ENCODE data around the gene AGMAT. TPM values are rescaled to one million over a fixed set of nuclear protein-coding genes. Genes with fewer than 3 reads are reported as not detected.

Gene AGMAT
- total RNA-seq, 2 experiments from 2014 or later: 3.8 to 4.6 TPM

DNA sequence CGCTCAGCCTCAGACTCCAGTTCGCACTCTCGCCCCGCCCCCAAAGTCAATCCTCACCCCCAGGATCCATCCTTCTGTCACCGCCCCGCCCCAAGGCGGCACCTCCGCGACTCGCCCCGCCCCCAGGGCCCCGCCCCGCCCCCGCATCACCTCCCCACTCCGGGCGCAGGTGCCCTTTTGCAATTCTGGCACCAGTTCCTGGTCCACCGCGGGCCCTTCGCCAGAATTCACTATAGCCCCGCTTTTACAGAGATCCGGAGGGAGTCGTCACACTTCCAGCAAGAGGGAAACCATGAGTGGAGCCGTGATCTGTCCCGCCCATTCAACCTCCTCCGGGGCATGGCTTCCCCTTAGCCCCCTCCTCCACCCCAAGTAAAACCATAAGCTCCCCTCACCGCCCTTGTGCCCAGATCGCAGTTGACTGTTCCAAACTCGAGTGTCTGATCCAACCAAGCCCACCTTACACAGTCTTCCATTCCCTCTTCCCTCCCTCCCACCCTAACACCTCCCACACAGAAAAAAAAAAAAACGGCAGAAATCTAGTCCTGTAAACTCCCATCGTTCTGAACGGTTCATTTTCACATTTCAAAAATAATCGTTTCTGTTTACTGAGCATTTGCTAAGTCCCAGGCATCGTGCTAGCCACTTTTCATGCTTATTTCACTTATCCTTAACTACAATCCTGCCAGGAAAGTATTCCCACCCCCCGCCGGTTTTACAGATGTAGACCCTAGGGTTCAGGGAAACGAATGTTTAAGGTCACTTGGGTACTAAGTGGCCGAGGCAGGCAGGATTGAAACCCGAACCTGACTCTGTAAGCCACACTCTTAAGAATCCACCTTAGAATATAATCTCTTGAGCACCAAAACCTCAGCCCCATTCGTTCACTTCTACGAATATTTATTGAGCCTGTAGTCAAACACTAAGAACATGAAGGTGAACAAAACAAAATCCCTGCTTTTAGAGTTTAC is 59.5 kb downstream of the AGMAT start:
- H3K4me1 Mint-ChIP-seq (ENCODE audit: low read depth): peaks cover 66% of the 10 kb centered on the region
- TF ChIP-seq, protein P1, sequence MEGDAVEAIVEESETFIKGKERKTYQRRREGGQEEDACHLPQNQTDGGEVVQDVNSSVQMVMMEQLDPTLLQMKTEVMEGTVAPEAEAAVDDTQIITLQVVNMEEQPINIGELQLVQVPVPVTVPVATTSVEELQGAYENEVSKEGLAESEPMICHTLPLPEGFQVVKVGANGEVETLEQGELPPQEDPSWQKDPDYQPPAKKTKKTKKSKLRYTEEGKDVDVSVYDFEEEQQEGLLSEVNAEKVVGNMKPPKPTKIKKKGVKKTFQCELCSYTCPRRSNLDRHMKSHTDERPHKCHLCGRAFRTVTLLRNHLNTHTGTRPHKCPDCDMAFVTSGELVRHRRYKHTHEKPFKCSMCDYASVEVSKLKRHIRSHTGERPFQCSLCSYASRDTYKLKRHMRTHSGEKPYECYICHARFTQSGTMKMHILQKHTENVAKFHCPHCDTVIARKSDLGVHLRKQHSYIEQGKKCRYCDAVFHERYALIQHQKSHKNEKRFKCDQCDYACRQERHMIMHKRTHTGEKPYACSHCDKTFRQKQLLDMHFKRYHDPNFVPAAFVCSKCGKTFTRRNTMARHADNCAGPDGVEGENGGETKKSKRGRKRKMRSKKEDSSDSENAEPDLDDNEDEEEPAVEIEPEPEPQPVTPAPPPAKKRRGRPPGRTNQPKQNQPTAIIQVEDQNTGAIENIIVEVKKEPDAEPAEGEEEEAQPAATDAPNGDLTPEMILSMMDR (IDR thresholded peaks at IDR 0.05): no peak
- DNase-seq: peak in 1 of 14 experiments; percentile 100

GRCh38 chr1:15524283-15525049 is 60.4 kb downstream of the AGMAT start:
- POLR2A ChIA-PET: interaction anchor here (3.6 kb wide), 1 partner anchor 55 kb away, joined by 20 read pairs; no protein-coding TSS in a partner anchor
- Histone ChIP-seq H3K27ac (ENCODE audit: low read depth in 1 of 2, low read length in 2 of 2) (peak overlapping the region; percentile 94 to 99), H3K9me3 (ENCODE audit: control insufficient read depth in 1 of 2, insufficient read depth in 1 of 2, low read length in 2 of 2) (no peaks in the 10 kb centered on the region), H3K4me3 (ENCODE audit: low read length) (peak overlapping the region; percentile 64), H3K4me1 (ENCODE audit: insufficient read depth, low read length) (peaks cover 47% of the 10 kb centered on the region), H3K27me3 (ENCODE audit: control insufficient read depth in 1 of 2, insufficient read depth in 2 of 2, low read length in 2 of 2) (no peaks in the 10 kb centered on the region), H3K36me3 (ENCODE audit: insufficient read depth, low read length) (no peaks in the 10 kb centered on the region)
- Mint-ChIP-seq H3K4me1 (ENCODE audit: low read depth) (peaks cover 66% of the 10 kb centered on the region), H3K4me3 (peak overlapping the region; percentile 96), H3K27me3 (no peaks in the 10 kb centered on the region), H3K9me3 (no peaks in the 10 kb centered on the region), H3K27ac (peak overlapping the region; percentile 100), H3K36me3 (ENCODE audit: low read depth) (peaks cover 17% of the 10 kb centered on the region)
- ATAC-seq (ENCODE audit: poor library complexity): peak; percentile 55
- CTCF ChIA-PET: no interaction called here
- intact Hi-C loops (cut with DNase I, micrococcal nuclease): loop anchor here (2.0 to 10.0 kb wide), 9 partner anchors 53 to 1380 kb away; partner anchors contain the start of genes CPLANE2 (in 1 of the 2), DDI2 (in 1 of the 2), EFHD2 (in 1 of the 2) and FBXO42 (in 1 of the 2)
- TF ChIP-seq, protein P1 (IDR thresholded peaks at IDR 0.05): no peak
- DNase-seq: peak; percentile 99 to 100 (median 100)

More for the DNA sequence above, 59.5 kb downstream of the AGMAT start:
- Histone ChIP-seq H3K27me3 (ENCODE audit: control insufficient read depth in 1 of 2, insufficient read depth in 2 of 2, low read length in 2 of 2) (no peaks in the 10 kb centered on the region), H3K4me1 (ENCODE audit: insufficient read depth, low read length) (peaks cover 47% of the 10 kb centered on the region), H3K4me3 (ENCODE audit: low read length) (peak overlapping the region; percentile 57), H3K9me3 (ENCODE audit: control insufficient read depth in 1 of 2, insufficient read depth in 1 of 2, low read length in 2 of 2) (no peaks in the 10 kb centered on the region), H3K27ac (ENCODE audit: low read depth in 1 of 2, low read length in 2 of 2) (peak overlapping the region; percentile 88 to 99), H3K36me3 (ENCODE audit: insufficient read depth, low read length) (no peaks in the 10 kb centered on the region)
- H3K36me3 Mint-ChIP-seq (ENCODE audit: low read depth): peaks cover 19% of the 10 kb centered on the region
- ChIA-PET CTCF (no interaction called here), POLR2A (interaction anchor here (0.9 to 3.6 kb wide), 2 partner anchors 54 to 78 kb away, joined by 4 to 20 read pairs; no protein-coding TSS in a partner anchor)
- intact Hi-C loops (cut with DNase I, micrococcal nuclease): loop anchor here (1.0 to 10.0 kb wide), 10 partner anchors 52 to 1379 kb away; partner anchors contain the start of genes DDI2 (in 2 of the 2), EFHD2 (in 1 of the 2), FBXO42 (in 1 of the 2) and SZRD1 (in 1 of the 2)
- H3K4me3 Mint-ChIP-seq: peak overlapping the region; percentile 96
- ATAC-seq (ENCODE audit: poor library complexity): peak; percentile 68
- H3K27ac Mint-ChIP-seq: peak overlapping the region; percentile 100
- no peaks in the 10 kb centered on the region for H3K9me3 Mint-ChIP-seq
- H3K27me3 Mint-ChIP-seq: no peaks in the 10 kb centered on the region

DNA sequence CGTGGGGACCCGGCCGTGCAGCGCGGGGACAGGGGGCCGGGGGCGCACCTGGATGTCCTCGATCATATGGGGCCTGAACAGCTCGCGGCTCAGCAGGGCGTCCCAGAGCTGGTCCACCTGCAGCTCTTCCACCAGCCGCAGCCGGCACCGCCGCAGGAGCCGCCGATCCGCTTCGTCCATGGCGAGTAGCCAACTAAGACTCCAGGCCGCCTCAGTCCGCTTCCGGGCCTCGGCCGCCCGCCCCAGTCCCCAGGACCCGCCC is 60.9 kb downstream of the AGMAT start, which contains the start of gene CASP9:
Gene CASP9 (minus strand): TSS at position 195 of the 262 bp plus-strand sequence. CDS start 15 bp downstream, at position 180.
- Histone ChIP-seq H3K36me3 (ENCODE audit: insufficient read depth, low read length) (no peaks in the 10 kb centered on the region), H3K4me3 (ENCODE audit: low read length) (peak within 1 kb of the TSS; percentile 64), H3K4me1 (ENCODE audit: insufficient read depth, low read length) (peaks cover 47% of the 10 kb centered on the region), H3K27ac (ENCODE audit: low read depth in 1 of 2, low read length in 2 of 2) (peak within 1 kb of the TSS; percentile 94 to 99), H3K9me3 (ENCODE audit: control insufficient read depth in 1 of 2, insufficient read depth in 1 of 2, low read length in 2 of 2) (no peaks in the 10 kb centered on the region), H3K27me3 (ENCODE audit: control insufficient read depth in 1 of 2, insufficient read depth in 2 of 2, low read length in 2 of 2) (no peaks in the 10 kb centered on the region)
- TF ChIP-seq, protein P1 (IDR thresholded peaks at IDR 0.05): no peak
- ChIA-PET POLR2A (interaction anchor here (0.6 to 1.0 kb wide), 4 partner anchors 86 to 381 kb away, joined by 3 to 4 read pairs (median 3); partner anchors contain the start of genes CTRC and SPEN), CTCF (no interaction called here)
- Mint-ChIP-seq H3K9me3 (no peaks in the 10 kb centered on the region), H3K27ac (peak within 1 kb of the TSS; percentile 100), H3K27me3 (no peaks in the 10 kb centered on the region), H3K4me1 (ENCODE audit: low read depth) (peaks cover 63% of the 10 kb centered on the region), H3K36me3 (ENCODE audit: low read depth) (peaks cover 17% of the 10 kb centered on the region), H3K4me3 (peak within 1 kb of the TSS; percentile 96)
- ATAC-seq (ENCODE audit: poor library complexity) (no peak), DNase-seq (no peak)
- intact Hi-C loops (cut with DNase I, micrococcal nuclease): loop anchor here (2.0 to 10.0 kb wide), 3 partner anchors 115 to 1381 kb away; partner anchors contain the start of genes CPLANE2 (in 1 of the 2) and EFHD2 (in 1 of the 2)
